HFF-Myc (cell line): ENCODE measurements around the gene COL18A1.

Source experiments
- DNase-seq: peaks from one replicate; pipeline ENCODE4 v3.0.0-alpha.2; 2011; ENCODE audit warnings: low read depth; ENCODE audit errors: extremely low read depth
- H3K4me3 ChIP-seq: replicated peaks from 2 replicates; pipeline ENCODE4 v1.5.1; 2011; ENCODE audit warnings: low read depth, mild to moderate bottlenecking, control low read depth, low read length
- TF ChIP-seq, protein P1 (sequence below): IDR thresholded peaks from 2 replicates; pipeline ENCODE4 v1.5.1; 2012; ENCODE audit warnings: mild to moderate bottlenecking, low read depth, low read length, control low read depth; ENCODE audit errors: missing control alignments

Gene COL18A1

GRCh38 chr21:45379171-45379900, 25.6 kb upstream of the COL18A1 start:
- DNase-seq = no peak

DNA sequence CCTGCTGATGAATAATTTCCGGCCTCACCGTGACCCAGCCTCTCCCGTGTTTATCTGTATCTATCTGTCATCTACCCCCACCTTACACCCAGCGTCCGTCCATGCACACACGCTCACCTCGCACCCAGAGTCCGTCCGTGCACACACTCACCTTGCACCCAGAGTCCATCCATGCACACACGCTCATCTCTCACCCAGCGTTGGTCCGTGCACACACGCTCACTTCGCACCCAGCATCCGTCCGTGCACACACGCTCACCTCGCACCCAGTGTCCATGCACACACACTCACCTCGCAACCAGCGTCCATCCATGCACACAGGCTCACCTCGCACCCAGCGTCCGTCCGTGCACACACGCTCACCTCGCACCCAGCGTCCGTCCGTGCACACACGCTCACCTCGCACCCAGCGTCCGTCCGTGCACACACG, 25.0 kb upstream of the COL18A1 start:
- H3K4me3 ChIP-seq = no peak overlapping the region
- no peak for DNase-seq
- TF ChIP-seq, protein P1, sequence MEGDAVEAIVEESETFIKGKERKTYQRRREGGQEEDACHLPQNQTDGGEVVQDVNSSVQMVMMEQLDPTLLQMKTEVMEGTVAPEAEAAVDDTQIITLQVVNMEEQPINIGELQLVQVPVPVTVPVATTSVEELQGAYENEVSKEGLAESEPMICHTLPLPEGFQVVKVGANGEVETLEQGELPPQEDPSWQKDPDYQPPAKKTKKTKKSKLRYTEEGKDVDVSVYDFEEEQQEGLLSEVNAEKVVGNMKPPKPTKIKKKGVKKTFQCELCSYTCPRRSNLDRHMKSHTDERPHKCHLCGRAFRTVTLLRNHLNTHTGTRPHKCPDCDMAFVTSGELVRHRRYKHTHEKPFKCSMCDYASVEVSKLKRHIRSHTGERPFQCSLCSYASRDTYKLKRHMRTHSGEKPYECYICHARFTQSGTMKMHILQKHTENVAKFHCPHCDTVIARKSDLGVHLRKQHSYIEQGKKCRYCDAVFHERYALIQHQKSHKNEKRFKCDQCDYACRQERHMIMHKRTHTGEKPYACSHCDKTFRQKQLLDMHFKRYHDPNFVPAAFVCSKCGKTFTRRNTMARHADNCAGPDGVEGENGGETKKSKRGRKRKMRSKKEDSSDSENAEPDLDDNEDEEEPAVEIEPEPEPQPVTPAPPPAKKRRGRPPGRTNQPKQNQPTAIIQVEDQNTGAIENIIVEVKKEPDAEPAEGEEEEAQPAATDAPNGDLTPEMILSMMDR = no peak

More at GRCh38 chr21:45379171-45379900, 25.6 kb upstream of the COL18A1 start:
- no peak overlapping the region for H3K4me3 ChIP-seq
- TF ChIP-seq, protein P1 = no peak

DNA sequence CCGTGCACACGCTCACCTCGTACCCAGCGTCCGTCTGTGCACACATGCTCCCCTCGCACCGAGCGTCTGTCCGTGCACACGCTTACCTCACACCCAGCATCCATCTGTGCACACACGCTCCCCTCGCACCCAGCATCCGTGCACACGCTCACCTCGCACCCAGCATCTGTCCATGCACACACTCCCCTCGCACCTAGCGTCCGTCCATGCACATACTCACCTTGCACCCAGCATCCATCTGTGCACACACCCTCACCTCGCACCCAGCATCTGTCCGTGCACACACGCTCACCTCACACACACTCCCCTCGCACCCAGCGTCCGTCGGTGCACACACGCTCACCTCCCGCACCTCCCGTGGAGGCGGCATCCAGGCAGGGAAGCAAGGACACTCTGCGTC, 24.4 kb upstream of the COL18A1 start:
- no peak overlapping the region for H3K4me3 ChIP-seq
- TF ChIP-seq, protein P1 = no peak
- DNase-seq = no peak

DNA sequence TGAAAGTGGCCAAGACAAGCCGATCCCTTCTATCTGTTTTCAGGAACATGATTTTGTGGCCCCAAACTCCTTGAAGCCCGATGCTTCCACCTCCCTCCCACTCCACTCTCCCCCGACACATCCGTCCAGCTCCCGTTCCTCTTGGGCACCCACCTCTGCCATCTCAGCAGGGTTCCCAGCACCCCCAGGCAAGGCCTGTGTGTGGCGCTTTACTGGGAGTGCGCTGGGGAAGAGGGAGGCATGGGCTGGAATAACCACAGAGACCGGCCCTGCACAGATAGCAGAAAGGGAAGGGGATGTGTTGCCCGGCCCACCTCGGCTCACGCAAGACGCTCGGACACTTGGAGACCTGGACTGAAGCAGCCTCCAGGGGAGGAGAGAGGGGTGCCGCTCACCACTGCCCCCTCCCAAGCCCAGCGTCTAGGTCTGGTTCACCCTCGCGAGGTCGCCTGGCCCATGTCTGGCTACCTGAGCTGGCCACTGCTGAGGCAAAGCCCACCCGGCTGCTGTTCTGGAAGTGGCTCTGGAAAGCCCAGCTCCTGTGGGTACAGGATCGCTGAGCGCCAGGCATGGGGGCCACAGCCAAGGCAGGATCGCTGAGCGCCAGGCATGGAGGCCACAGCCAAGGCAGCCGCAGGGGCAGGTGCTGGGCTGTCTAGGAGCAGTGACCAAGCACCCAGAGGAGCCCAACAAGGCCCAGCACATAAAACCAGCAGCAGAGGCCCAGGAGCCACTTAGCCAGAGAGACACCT, 23.8 kb upstream of the COL18A1 start:
- no peak for DNase-seq

GRCh38 chr21:45381865-45382696, 22.9 kb upstream of the COL18A1 start:
- no peak overlapping the region for H3K4me3 ChIP-seq
- TF ChIP-seq, protein P1 = no peak
- DNase-seq = no peak

More for the DNA sequence above, 23.8 kb upstream of the COL18A1 start:
- TF ChIP-seq, protein P1 = no peak
- H3K4me3 ChIP-seq = no peak overlapping the region

- no peak for DNase-seq
- no peak overlapping the region for H3K4me3 ChIP-seq
- TF ChIP-seq, protein P1 = no peak
Measured at GRCh38 chr21:45382697-45382997, 22.3 kb upstream of the COL18A1 start.
